ENCODE results near the gene ESYT2. TPM values are rescaled to one million over a fixed set of nuclear protein-coding genes. Genes with fewer than 3 reads are reported as not detected.
A peak's percentile ranks its signal among the peaks of the same experiment; 100 is the strongest.

Gene ESYT2
- total RNA-seq, 1 donor from 2014 or later: 41.4 TPM

DNA sequence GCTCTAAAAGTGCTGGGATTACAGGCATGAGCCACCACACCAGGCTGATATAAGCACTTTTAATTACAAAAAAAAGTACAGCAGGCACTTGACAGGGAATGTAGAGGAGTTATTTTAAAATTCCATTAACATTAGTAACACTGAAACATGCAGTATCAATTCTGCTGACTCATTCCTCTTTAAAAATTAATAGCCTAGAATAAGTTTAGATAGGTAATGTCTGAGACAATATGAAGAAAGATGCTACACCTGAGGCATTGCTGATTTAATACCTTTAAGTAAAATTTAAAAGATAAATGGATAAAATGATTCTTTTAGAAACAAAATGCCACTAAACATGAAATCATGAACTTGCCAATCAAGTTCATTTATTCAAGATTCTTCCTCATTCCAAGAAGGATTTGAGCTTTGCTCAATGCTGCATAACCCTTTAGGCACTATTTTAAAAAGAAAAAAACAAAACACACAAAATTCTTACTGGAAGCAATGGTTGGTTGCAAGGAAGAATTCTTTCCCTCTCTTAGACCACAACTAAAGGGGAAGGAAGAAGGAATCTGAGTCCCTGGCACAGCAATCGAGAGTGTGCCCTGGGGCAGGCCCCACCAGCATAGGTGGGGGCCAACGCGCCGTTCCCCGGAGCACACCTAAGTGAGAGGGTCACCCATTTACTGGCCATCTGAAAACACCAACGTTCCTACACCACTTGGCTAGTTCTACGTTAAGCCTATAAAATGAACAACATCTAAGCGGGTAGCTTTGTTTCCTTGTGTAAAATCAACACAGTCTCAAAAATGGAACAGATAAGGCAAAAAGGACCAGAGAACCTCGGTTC is 26.6 kb downstream of the ESYT2 start:
- peak; percentile 82 for ATAC-seq

DNA sequence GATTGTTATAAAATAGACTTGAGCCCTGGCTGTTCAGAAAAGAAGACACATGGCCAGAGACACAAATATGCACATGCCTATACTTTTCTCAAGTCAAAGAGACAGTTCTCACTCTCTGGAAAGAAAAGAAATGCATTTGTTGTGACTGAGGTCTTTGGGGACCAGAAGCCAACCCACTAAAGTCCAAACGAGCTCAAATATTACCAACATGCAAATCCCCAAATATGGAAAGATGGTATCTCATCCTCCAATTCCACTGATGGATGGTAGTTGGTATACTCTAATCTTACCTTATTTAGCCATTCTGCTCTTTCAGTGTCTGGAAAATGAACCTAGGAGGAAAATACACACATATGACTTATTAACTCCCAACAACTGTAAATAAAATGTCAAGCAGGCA is 30.6 kb downstream of the ESYT2 start:
- ATAC-seq: no peak

DNA sequence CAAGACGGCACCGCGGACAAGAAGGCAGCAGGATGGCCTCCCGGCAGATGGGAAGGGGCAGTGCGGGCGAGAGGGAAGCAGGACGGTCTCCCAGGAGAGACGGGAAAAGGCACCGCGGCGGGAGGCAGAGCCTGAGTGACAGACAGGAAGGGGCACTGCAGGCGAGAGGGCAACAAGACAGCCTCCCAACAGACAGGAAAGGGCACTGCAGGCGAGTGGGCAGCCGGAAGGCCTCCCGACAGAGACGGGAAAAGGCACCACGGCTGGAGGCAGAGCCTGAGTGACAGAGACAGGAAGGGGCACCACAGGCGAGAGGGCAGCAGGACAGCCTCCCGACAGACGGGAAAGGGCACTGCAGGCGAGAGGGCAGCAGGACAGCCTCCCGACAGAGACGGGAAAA is 32.6 kb downstream of the ESYT2 start:
- ATAC-seq: no peak

DNA sequence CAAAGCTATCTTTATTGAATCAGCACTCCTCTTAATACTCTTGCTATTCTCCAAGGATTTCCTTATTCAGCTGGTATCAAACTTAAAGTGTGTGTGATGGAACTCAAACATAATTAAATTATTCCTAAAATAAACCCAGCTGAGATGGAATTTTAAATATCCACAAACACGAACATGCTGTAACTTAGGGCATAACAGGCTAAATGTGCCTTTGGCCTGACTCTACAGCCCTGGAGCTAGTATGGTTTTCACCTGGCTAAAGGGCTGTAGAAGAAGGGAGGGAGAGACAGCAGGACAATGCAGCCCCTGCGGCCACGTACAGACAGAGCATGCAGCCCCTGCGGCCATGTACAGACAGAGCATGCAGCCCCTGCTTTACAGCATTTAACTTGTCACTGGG is 34.0 kb downstream of the ESYT2 start:
- no peak for ATAC-seq

DNA sequence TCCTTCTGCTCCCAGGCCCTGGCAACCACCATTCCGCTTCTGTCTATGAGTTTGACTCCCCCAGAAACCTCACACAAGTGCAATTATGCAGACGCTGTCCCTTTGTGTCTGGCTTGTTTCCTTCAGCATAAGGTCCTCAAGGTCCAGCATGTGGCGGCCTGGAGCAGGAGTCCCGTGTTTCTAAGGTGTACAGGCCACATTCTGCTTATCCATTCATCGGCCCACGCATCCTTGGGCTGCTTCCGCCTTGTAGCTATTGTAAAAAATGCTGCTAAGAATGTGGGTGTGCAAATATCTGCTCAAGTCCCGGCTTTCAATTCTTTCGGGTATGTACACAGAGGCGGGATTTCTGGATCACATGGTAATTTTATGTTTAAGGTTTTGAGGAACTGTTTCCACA is 38.2 kb downstream of the ESYT2 start:
- no peak for ATAC-seq

DNA sequence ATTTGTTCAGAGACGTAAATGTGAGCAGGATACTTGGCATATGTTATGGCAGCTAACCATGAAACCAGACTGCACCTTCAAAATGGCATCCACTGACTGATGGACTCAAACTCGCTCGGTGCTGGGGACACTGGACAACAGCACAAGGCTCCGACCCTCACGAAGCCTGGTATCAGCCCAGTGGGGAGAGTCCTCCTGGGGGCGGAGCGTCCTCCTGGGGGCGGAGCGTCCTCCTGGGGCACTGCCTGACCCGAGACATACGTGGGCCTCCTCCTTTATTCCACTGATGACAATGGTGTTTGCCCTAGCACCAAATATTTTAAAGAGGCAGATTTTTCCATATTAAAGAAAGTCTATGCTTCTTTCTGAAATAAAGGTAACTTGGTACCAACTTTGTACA is 39.5 kb downstream of the ESYT2 start:
- ATAC-seq: no peak

DNA sequence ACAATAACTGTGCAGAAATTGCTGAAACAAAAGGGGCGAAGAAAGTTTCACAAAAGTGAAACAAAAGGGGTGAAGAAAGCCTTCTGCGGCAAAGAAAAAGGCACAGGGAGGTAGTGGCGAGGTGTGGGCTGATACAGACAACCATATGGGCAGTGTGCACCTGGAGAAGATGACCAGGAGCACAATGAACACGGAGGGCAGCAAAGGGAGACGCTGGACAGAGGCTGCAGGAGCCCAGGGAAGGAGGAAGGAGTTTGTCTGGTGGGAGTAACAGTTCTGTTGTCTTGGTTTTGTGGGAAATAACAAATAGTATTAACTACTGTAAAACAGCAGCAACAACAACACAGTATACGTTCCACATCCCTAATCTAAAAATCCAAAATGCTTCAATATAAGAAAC is 42.4 kb downstream of the ESYT2 start:
- ATAC-seq: no peak

DNA sequence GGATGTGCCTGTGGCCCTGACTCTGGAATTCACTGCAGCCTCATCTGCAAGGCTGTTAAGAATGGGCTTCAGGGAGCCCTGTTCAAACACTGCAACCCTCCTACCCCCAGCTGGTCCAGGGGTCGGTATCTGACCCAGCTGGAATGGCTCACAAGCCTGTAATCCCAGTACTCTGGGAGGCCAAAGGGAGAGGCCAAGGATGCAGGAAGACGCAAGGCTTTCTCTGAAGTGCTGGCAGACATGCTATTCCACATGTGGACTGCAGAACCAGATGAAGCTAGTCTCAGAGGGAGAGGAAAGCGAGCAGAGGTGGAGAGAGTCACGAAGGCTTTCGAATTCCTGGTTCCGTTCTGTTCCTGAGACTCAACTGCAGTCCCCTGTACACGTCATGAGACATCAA is 45.0 kb downstream of the ESYT2 start:
- no peak for ATAC-seq

DNA sequence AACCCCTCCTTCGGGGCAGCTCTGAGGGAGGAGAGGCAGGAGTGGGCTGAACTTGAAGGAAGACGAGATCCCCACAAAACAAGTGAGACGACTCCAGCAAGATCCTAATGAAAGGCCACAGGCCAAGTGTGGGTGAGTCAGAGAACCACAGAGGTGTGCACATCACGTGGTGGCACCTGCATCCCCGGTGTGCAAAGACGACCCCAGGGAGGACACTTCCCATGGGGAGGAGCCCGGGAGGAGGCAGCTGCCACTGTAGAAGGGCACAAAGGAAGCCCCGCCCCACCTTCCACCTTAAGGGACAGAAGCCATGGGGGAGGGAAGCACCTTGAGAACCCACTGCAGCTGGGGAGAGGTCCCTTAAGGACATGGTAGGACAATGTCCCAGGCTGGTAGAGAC is 45.7 kb downstream of the ESYT2 start:
- peak; percentile 73 for ATAC-seq

DNA sequence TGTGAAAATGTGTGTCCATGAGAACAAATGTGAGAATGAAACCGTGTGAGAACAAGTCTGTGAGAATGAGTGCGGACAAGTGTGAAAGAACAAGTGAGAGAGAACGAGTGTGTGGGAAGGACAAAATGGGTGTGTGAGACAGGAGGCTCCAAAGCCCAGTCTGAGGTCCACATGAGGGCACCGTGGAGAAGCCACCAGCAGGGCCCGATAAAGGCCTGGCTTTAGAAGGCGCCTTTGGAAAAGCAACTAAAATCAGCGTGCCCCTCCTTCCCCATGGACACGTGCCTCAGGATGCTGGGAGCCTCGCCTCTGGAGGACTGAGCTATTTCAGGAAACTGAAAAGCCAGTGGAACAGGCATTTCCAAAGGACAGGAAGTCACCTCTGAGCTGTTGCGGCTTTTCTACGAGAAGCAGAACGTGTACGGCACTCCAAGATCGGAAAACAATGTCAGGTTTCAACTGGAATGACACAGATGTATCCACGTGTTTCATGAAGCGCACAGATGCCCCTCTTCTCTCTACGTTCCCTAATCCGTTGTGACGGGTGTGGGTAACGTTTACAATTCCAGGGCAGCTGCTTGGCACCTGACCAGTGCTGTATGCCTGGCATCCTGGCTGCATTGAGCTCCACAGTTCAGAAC is 46.4 kb downstream of the ESYT2 start:
- ATAC-seq: peak; percentile 67

DNA sequence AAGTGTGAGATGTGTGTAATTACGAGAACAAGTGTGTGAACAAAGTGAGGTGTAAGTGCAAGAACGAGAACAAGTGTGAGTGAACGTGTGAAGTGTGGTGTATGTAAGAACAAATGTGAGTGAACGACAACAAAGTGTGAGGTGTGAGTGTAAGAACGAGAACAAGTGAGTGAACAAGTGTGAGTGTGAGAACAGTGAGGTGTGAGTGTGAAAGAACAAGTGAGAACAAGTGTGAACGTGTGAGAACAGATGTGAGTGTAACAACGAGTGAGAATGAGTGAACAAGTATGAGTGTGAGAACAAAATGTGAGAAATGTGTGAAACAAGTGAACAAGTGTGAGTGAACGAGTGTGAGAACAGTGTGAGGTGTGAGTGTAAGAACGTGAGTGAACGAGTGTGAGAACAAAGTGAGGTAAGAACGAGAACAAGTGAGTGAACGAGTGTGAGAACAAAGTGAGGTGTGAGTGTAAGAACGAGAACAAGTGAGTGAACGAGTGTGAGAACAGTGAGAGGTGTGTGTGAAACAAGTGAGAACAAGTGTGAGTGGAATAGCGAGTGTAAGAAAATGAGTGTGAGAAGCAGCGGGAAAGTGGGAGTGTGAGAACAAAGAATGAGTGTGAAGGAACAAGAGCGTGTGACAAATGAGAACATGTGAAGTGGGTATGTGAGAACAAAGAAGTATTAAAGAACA is 47.2 kb downstream of the ESYT2 start:
- no peak for ATAC-seq

DNA sequence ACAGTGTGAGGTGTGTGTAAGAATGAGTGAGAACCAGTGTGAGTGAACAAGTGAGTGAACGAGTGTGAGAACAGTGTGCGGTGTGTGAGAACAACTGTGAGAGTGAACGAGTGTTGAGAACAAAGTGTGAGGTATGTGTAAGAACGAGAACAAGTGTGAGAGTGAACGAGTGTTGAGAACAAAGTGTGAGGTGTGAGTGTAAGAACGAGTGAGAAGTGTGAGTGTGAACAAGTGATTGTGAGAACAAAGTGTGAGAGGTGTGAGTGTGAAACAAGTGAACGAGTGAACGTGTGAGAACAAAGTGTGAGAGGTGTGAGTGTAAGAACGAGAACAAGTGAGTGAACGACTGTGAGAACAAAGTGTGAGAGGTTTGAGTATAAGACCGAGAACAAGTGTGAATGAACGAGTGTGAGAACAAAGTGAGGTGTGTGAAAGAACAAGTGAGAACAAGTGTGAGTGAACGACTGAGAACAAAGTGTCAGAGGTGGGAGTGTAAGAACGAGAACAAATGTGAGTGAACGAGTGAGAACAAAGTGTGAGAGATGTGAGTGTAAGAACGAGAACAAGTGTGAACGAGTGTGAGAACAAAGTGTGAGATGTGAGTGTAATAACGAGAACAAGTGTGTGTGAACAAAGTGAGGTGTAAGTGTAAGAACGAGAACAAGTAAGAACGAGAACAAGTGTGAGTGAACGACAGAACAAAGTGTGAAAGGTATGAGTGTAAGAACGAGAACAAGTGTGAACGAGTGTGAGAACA is 47.9 kb downstream of the ESYT2 start:
- ATAC-seq: no peak

DNA sequence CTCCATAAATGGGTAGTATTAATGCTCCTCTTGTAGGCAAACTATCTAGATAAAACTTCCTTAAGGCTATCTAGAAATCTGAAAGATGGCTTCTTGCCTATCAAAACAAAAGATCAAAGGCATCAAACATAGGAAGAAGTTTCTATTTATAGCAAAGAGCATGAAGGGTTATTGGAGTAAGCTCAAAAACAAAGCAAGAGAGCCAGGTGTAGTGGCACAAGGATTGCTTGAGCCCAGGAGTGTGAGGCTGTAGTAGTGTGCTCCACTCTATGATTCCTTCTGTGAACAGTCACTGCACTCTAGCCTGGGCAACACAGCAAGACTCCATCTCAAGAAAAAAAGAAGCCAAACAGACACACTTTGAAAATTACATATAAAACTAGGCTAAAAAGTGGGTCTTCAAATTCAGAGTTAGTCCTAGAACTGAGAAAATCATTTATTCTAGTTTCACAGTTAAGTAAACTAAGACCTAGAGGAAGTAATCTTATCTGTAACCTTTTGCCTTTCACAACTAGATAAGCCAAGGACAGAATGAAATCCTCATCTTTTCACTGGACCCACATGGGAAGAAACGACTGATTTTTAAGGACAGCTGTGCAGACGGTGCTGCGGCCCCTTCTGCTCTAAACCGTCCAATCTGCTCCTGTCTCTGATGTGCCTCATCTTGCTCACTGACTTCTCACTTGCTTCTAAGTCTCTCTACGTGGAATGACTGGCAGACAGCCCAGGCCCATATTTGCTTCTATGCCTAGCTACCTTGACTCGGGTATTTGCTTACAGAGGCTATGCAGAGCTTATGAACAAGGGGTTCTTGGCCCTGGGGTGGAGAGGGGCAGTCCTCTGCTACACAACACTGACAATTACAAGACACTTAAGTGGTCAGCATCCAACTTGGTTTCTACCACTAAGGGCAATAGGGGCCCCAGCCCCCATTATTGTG is 50.0 kb downstream of the ESYT2 start:
- ATAC-seq: no peak

DNA sequence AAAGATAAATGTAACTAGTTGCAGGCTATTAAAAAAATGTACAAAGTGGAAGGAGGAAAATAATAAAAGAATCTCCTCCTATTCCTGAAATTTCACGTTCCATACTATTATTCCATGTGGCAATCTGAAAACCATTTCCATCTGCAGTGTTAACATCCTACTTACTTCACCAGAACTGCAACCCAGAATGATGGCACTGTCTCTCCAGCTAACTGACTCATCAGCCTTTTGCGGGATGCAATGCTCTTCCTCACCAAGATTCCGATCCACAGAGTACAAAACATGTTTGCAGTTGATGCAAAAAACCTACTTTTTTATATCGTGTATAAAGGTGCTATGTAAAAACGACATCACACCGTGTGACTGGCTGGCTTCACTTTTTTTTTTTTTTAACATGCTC is 50.8 kb downstream of the ESYT2 start:
- no peak for ATAC-seq

DNA sequence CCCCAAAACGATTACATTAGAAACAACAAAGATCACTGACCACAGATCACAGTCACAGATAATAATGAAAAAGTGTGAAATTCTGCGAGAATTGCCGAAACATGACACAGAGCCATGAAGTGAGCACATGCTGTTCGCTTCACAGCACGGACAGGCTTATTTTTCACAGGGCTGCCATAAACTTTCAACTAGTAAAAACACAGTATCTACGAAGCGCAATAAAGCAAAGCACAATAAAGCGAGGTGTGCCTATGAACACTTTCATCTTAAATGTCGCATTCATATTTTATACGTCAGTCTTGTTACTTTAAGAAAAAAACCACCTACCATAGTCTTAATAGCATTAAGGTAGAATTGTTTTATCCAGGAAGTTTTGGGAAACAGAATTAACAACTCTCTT is 51.5 kb downstream of the ESYT2 start:
- no peak for ATAC-seq

DNA sequence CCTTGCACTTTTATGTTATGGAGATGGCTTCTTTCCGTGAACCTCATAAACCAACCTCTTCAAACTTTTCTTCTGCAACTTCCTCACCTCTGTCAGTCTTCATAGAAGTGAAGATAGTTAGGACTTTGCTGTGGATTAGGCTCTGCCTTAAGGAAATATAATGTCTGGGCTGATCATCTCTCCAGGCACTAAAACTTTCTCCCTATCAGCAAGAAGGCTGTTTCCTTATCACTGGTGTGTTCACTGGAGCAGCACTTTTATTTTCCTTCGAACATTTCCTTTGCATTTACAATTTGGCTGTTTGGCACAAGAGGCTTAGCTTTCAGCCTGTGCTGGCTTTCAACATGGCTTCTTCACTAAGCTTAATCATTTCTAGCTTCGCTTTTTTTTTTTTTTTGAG is 52.8 kb downstream of the ESYT2 start:
- ATAC-seq: no peak

DNA sequence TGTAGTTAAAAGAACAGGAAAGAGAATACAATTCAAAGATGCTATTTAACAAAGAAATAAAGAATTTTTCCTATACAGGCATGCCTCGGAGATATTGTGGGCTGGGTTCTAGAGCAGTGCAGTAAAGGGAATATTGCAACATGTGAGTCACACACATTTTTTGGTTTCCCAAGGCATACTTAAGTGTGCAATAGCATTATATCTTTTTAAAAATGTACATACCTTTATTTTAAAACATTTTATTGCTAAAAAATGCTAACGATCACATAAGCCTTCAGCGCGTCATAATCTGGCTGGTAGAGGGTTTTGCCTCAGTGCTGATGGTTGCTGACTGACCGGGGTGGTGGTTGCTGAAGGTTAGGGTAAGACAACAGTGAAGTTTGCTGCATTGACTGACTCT is 54.4 kb downstream of the ESYT2 start:
- ATAC-seq: no peak

DNA sequence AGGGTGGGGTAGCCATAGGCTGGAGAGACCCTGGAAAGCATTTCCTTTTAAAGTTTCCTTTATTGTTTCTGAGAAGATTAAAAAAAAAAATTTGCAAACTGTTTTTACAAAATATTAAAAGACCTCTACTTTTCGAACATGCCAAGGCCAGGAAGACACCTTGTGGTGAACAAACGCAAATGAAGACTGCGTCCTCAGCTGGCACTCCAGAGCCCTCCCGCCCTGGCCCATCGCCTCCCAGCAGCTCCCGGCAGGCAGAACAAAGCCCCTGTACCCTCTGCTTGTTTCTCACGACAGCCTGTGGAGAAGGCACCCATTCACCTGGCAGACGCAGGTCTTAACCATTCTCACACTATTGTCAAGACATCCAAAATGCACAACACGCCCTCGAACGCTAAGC is 56.4 kb downstream of the ESYT2 start:
- ATAC-seq: no peak

DNA sequence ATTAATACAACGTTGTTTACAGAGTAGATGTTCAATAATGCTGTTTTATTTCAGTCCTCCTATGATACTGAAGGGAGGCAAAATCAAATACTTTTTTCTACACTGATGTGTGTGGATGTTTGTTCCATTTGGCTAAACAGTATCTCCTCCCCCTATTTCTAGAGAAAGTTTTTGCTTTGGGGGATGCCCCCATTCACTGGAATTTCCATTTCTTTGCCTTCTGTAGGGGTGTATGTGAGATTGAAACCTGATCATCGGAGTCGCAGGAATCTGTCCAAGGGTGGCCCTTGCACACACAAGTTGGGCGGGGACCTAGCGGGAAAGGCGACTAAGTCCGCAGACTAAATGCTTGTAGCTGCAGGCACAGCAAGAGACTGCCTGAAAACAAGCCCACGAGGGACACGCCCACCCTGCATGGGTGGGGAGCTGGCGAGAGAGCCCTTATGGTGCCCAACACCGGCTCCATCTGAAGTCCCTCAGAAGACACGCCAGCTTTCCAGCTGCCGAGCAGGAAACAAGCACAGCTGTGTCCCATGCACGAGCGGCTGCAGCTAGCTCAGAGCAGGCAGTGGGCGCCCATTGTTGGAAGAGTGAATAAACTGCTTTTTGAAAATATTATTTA is 58.0 kb downstream of the ESYT2 start:
- no peak for ATAC-seq

DNA sequence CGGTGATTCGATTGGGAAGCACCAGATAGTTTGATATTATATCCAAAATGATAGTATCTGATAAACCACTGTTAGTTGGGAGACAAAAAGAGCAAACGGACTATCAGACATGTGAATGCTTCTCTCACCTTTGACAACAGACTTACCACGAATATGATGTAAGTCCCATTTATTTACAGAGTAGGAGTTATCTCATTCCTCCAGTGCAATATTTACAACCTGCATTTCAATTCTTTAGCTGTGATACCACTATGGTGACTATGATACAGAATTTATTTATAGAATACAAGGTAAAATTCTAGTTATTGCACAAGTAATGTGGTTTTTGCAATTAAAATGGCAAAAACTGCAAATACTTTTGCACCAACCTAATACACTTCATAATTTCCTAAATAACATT is 61.6 kb downstream of the ESYT2 start:
- ATAC-seq: no peak

DNA sequence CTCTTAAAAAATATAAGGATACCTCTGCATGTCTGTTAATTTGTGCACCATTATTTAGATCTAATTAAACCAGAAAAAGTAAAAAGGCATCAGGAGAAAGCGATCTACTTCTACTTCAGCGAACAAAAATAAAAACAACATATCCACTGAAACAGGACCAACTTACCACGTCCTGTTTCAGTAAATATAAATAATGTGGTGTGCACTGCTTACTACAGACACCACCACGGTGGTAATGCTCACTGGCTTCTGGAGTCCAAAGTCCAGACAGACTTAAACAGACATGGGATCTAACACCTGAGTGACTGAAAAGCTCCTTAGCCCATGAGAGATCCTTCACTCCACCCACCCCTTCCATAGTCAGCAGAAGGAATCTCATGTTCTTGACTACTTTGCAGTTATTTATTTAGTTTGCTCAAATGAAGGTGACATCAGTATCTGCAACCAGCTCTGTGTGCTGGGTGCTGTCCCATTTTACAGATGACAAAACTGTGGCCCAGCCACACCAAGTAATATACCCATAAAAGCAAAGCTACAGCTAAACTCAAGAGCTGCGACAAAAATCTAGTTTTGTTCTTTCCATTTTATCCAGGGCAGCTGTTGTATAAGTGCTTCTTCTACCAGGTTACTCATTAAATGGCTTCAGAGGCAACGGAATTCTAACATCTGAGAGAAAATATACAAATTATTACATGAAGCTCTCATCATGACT is 62.6 kb downstream of the ESYT2 start:
- ATAC-seq: no peak
